Testis (tissue), 2 donors: ENCODE data around the gene TF.

Experiments used
- POLR2A ChIP-seq: fragments of 450-650 bp; IDR thresholded peaks from one replicate; pipeline ENCODE4 v1.6.1; 2017; ENCODE audit warnings: antibody characterized with exemption, mild to moderate bottlenecking, moderate library complexity
- TF ChIP-seq, protein P1 (sequence below), 3 experiments: fragments of 450-650 bp in 2 of 3; fragments of 200-600 bp in 1 of 3; sonication (generic) in 1 of 3; IDR thresholded peaks; one replicate each; pipeline ENCODE4 v1.5.1; 2016 to 2019; ENCODE audit warnings: antibody characterized with exemption in 3 of 3, mild to moderate bottlenecking in 2 of 3, moderate library complexity in 1 of 3

DNA sequence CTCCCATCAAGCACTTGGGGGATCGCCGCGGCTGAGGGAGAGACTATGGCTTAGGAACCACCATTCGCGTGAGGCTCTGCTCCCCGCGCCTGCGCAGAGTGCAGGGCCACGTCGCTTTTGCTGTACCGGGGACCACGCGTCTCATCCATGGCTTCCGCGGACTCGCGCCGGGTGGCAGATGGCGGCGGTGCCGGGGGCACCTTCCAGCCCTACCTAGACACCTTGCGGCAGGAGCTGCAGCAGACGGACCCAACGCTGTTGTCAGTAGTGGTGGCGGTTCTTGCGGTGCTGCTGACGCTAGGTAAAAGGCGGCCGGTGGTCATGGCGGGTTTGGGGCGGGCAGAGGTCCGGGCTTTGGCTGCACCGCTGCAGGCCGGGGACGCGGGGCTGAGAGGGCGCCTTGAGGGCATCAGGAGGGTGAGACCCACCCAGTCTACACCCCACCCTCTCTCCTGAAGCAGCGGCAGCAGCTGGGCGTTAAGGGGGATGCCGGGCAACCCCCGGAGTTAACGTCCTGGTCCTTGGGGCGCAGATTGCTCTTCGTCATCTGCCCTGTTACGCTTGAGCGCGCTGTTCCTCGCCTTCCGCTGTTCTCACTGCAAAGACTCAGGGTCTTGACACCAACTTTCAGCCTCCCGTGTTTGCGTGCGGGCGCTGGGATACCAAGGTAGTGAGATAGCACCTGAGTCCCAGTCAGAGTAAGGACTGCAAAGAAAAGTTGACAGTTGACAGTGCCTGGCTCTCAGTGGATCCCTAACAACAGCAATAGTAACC, 59.7 kb downstream of the TF start, which contains the start of gene SRPRB:
- TF ChIP-seq, protein P1, sequence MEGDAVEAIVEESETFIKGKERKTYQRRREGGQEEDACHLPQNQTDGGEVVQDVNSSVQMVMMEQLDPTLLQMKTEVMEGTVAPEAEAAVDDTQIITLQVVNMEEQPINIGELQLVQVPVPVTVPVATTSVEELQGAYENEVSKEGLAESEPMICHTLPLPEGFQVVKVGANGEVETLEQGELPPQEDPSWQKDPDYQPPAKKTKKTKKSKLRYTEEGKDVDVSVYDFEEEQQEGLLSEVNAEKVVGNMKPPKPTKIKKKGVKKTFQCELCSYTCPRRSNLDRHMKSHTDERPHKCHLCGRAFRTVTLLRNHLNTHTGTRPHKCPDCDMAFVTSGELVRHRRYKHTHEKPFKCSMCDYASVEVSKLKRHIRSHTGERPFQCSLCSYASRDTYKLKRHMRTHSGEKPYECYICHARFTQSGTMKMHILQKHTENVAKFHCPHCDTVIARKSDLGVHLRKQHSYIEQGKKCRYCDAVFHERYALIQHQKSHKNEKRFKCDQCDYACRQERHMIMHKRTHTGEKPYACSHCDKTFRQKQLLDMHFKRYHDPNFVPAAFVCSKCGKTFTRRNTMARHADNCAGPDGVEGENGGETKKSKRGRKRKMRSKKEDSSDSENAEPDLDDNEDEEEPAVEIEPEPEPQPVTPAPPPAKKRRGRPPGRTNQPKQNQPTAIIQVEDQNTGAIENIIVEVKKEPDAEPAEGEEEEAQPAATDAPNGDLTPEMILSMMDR (IDR thresholded peaks at IDR 0.05), result no peak
- peak; percentile 20 for TF ChIP-seq POLR2A
